AG09319 (cell line): ENCODE measurements around the gene UBXN2A.
"Not testable (repeated sequence)": the region's sequence is repeated elsewhere in the genome, so short reads cannot be mapped to it uniquely, and the experiment has no call there.

Source experiments
- DNase-seq: peaks from one replicate; pipeline ENCODE4 v3.0.0-alpha.2; 2010; ENCODE audit warnings: low read depth; ENCODE audit errors: extremely low read depth
- TF ChIP-seq, protein P1 (sequence below): IDR thresholded peaks from 2 replicates; pipeline ENCODE4 v1.5.1; 2011; ENCODE audit warnings: low read depth, mild to moderate bottlenecking, inconsistent platforms, low read length, moderate library complexity

The UBXN2A gene

GRCh38 chr2:24009680-24010476 lies 69.6 kb downstream of the UBXN2A start, which contains the start of gene MFSD2B:
Gene MFSD2B, plus strand, starts transcription at chr2:24010085. Its CDS starts 12 bp downstream, at chr2:24010097.
- DNase-seq = no peak
- TF ChIP-seq, protein P1, sequence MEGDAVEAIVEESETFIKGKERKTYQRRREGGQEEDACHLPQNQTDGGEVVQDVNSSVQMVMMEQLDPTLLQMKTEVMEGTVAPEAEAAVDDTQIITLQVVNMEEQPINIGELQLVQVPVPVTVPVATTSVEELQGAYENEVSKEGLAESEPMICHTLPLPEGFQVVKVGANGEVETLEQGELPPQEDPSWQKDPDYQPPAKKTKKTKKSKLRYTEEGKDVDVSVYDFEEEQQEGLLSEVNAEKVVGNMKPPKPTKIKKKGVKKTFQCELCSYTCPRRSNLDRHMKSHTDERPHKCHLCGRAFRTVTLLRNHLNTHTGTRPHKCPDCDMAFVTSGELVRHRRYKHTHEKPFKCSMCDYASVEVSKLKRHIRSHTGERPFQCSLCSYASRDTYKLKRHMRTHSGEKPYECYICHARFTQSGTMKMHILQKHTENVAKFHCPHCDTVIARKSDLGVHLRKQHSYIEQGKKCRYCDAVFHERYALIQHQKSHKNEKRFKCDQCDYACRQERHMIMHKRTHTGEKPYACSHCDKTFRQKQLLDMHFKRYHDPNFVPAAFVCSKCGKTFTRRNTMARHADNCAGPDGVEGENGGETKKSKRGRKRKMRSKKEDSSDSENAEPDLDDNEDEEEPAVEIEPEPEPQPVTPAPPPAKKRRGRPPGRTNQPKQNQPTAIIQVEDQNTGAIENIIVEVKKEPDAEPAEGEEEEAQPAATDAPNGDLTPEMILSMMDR = no peak

- no peak for DNase-seq
- TF ChIP-seq, protein P1 = no peak
Observed at GRCh38 chr2:24010477-24011249, 70.4 kb downstream of the UBXN2A start.

DNA sequence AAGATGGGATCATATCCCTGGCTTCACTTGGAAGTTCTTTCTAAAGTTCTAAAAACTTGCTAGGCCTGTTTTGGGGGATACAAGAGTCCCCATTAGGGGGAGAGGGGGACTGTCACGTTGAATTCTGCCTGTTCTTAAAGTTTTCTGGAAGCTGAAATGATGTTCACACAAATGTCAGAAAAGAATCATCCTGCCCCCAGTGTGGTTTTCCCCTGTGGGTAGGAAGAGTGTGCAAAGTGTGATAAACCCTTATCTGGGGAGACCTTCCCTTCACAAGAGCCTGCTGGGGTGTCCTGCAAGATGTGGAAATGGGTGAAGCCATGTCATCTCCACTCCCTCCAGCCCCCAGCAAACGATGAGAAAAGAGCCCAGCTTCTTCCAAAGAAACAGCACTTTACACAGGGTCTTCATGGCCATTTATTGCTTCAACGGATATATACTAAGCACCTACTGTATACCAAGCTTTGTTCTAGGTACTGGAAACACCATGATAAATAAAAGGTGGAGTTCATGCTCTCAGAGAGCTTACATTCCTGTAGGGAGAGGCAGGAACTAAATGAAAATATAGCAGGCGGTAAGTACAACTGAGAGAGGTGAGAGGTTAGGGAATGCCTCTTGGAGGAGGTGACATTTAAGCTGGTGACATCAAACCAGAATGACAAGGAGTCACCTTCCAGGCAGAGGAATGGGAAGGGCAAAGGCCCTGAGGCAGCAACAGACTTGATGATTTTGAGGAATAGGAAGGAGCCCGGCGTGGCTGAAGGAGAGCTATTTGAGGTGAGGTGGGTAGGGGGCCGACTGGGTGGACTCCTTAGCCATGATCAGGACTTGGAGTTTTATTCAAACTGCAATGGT lies 71.2 kb downstream of the UBXN2A start:
- TF ChIP-seq, protein P1 = no peak
- DNase-seq = no peak

- DNase-seq = no peak
- TF ChIP-seq, protein P1 = no peak
Observed at GRCh38 chr2:24012521-24013188, 72.4 kb downstream of the UBXN2A start.

- DNase-seq = not testable (repeated sequence)
Observed at GRCh38 chr2:24014902-24015301, 74.6 kb downstream of the UBXN2A start.

DNA sequence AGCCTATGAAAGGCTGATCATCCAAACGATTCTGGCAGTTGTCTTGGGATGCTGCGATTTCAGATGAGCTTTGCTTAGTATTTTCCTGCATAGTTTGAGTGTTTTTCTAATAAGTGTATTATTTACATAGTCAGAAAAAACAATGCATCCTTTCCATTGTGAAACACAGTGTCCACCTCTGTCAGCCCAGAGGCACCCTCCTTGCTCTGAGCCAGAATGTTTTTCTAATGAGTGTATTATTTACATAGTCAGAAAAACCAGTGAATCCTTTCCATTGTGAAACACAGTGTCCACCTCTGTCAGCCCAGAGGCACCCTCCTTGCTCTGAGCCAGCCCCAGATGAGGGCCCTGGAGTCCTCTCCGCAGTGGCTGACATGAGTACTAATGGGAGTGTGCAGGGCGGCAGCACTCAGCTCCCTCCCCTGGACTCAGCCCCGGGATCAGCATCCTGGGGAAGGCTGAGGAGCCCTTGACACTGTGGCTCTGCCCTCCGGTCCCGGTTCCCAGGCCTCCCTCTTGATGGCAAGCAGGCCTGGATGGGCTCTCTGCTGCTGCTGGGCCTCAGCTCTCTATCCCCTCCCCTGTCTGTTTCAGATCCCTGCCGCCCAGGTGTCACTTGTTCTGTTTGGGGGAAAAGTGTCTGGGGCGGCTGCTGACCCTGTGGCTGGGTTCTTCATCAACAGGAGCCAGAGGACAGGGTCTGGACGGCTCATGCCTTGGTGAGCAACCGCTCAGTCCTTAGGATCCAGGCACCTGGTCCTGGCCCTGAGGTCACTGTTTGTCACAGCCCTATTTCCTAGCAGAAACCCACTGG lies 75.5 kb downstream of the UBXN2A start:
- TF ChIP-seq, protein P1 = no peak
- DNase-seq = peak; percentile 24
